Bronchial epithelial cell (primary cell): ENCODE measurements around the gene C12orf60. TPM values are rescaled to one million over a fixed set of nuclear protein-coding genes. Genes with fewer than 3 reads are reported as not detected.
A peak's percentile ranks its signal among the peaks of the same experiment; 100 is the strongest.

Experiments
- DNase-seq: peaks from one replicate; pipeline ENCODE4 v3.0.0-alpha.2; 2010; ENCODE audit warnings: low read depth
- FAIRE-seq: peaks from 2 replicates; lab custom pipeline; 2011; peaks lifted over from hg19 to GRCh38; lab: Jason Lieb, UNC
- H3K27me3 ChIP-seq: 2 replicates; pipeline ENCODE4 v1.5.1; 2011; ENCODE audit warnings: low read length; ENCODE audit not compliant: control insufficient read depth, insufficient read depth
- H3K36me3 ChIP-seq: 2 replicates; pipeline ENCODE4 v1.5.1; 2011; ENCODE audit warnings: low read length; ENCODE audit not compliant: control insufficient read depth, insufficient read depth
- H3K4me3 ChIP-seq: 2 replicates; pipeline ENCODE4 v1.5.1; 2011; ENCODE audit warnings: mild to moderate bottlenecking, low read depth, low read length, control low read depth
- total RNA-seq: library from RNA; depleted of rRNA; stranded (reverse); fragments of >200 nt; gene quantifications from 2 replicates; pipeline ENCODE4 v1.2.1, GENCODE V29; 2014
- TF ChIP-seq, protein P1 (sequence below): IDR thresholded peaks from 2 replicates; pipeline ENCODE4 v1.5.1; 2011; ENCODE audit warnings: mild to moderate bottlenecking, moderate library complexity, low read length, control low read depth, inconsistent platforms; ENCODE audit not compliant: insufficient read depth, severe bottlenecking

C12orf60 gene
- total RNA-seq, 1 donor from 2014 or later, result 2.1 TPM

DNA sequence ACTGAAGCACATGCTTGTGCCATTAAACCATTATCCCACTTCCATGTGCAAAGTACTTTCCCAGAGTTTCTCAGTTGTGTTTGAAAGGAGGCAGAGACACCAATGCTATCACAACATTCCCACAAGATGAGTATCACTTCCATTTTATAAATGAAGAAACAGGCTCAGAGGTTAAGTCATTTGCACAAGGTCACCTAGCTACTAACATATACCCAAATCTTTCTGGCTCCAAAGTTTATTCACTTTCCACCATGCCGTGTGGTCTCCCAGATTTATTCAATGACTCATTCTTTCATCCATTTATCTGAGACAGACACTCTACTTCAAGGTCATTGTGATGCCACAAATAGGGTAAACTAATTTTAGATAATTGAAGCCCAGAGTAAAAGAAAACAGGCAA, 30.5 kb downstream of the C12orf60 start:
- no peak for FAIRE-seq
- TF ChIP-seq, protein P1, sequence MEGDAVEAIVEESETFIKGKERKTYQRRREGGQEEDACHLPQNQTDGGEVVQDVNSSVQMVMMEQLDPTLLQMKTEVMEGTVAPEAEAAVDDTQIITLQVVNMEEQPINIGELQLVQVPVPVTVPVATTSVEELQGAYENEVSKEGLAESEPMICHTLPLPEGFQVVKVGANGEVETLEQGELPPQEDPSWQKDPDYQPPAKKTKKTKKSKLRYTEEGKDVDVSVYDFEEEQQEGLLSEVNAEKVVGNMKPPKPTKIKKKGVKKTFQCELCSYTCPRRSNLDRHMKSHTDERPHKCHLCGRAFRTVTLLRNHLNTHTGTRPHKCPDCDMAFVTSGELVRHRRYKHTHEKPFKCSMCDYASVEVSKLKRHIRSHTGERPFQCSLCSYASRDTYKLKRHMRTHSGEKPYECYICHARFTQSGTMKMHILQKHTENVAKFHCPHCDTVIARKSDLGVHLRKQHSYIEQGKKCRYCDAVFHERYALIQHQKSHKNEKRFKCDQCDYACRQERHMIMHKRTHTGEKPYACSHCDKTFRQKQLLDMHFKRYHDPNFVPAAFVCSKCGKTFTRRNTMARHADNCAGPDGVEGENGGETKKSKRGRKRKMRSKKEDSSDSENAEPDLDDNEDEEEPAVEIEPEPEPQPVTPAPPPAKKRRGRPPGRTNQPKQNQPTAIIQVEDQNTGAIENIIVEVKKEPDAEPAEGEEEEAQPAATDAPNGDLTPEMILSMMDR, result no peak
- no peaks in the 10 kb centered on the region for H3K27me3 ChIP-seq

DNA sequence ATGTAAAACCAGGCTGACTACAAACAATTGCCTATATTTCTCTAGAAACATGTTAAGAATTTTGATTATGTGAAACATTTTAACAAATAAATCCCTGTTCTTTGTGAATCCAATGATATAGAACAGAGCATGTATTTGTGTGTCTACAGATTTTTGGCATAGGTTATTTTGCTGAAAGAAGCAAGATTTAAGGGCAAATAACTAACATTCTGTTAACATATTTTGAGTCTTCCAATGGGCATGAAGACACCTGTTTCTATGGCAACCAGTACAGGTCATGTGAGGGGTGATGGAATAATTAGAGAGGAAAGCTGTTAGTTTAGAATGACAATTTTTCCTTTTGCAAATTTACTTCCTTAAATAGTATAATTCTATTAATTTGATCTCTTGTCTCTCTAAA, 31.0 kb downstream of the C12orf60 start:
- no peak overlapping the region for H3K4me3 ChIP-seq
- no peaks in the 10 kb centered on the region for H3K36me3 ChIP-seq
- FAIRE-seq (no peak), DNase-seq (no peak)
- H3K27me3 ChIP-seq, result no peaks in the 10 kb centered on the region
- TF ChIP-seq, protein P1, result no peak

More for the DNA sequence above, 30.5 kb downstream of the C12orf60 start:
- Histone ChIP-seq H3K4me3 (no peak overlapping the region), H3K36me3 (no peaks in the 10 kb centered on the region)
- DNase-seq, result no peak

DNA sequence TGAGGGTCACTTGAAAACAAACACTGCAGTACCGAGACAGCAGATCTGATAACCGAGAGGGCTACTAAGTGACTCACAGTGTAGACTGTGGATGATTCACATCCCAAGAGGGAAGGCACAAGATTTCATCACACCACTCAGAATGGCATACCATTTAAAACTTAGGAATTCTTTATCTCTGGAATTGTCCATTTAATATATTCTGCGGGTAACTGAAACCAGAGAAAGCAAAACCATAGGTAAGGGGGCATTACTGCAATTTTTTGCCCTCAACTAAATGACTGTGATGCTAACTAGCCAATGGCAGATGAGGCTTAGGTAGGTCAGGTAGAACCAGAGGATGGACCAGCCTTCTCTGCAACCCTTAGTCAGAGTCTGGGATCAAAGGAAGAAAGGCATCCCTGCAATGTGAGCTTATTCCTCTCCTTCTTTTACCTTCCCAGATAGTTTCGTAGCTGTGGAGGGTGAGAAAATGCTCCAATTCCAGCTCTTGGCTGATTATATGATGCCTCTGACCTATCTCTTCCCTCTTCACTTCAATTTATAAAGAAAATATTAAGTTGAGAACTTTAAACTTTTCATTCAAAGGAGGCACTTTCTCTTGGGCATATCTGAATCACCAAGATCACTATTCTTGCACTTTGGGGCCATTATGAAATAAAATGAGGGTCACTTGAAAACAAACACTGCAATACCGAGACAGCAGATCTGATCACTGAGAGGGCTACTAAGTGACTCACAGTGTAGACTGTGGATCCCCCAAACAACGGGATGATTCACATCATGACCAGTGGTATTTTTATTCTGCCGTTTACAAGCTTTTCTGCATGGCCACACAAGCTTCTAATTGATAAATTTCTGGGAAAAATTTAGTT, 33.1 kb downstream of the C12orf60 start:
- DNase-seq, result peak; percentile 91
- TF ChIP-seq, protein P1, result no peak
- peak; percentile 13 for FAIRE-seq
- no peaks in the 10 kb centered on the region for H3K36me3 ChIP-seq
- H3K27me3 ChIP-seq, result no peaks in the 10 kb centered on the region
- H3K4me3 ChIP-seq, result no peak overlapping the region

DNA sequence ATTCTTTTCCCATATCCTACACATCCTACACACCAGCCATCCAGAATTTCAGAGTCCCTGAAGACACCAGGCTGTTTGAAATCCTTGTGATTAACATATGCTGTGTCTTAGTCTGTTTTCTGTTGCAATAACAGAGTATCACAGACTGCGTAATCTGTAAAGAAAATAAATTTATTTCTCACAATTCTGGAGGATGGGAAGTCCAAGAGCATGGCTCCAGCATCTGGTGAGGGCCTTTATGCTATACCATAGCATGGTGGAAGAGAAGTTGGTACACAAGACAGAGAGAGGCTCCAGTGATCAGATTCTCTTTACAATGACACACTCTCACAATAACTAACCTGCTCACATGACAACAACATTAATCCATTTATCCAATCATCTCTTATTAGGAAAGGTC, 35.8 kb downstream of the C12orf60 start:
- FAIRE-seq (no peak), DNase-seq (no peak)
- TF ChIP-seq, protein P1, result no peak
- Histone ChIP-seq H3K36me3 (no peaks in the 10 kb centered on the region), H3K27me3 (no peaks in the 10 kb centered on the region), H3K4me3 (no peak overlapping the region)

DNA sequence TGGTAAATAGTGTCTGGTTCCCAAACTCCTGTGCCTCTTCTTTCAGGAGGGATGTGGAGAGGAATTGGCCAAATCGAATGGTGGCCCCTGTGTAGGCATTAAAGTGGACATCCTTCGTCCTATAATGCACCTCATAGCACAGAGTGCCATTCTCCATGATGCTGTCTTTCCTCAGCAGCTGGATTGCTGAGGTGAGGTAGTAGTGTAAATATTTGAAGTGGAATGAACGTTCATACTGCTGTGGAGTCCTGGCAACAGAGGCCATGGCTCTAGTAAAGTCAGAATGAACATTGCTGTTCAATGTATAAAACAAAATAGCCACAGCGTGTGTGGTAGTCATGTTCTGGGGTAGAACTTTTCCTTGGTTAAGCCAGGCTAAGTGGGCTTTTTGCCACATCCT, 37.1 kb downstream of the C12orf60 start:
- no peaks in the 10 kb centered on the region for H3K36me3 ChIP-seq
- H3K4me3 ChIP-seq, result no peak overlapping the region
- no peak for DNase-seq
- no peaks in the 10 kb centered on the region for H3K27me3 ChIP-seq
- FAIRE-seq, result no peak
- TF ChIP-seq, protein P1, result no peak
